GM19238 (cell line): Measurements from ENCODE around the gene SYNGR4.
"Not testable (repeated sequence)": the region's sequence is repeated elsewhere in the genome, so short reads cannot be mapped to it uniquely, and the experiment has no call there.

Source experiments
- DNase-seq: peaks from one replicate; pipeline ENCODE4 v3.0.0; 2011; ENCODE audit warnings: low spot score; ENCODE audit not compliant: insufficient read length

The SYNGR4 gene

GRCh38 chr19:48363810-48364597 is at the start of gene SYNGR4, which contains the start of gene TMEM143:
Gene SYNGR4 (plus strand): TSS chr19:48364367. CDS start chr19:48365843, 1,476 bp downstream.
Gene TMEM143 (minus strand): TSS chr19:48363940. CDS start chr19:48363920, 20 bp downstream.
- DNase-seq = peak; percentile 94

- no peak for DNase-seq
These were observed 48.5 kb upstream of the SYNGR4 start for GRCh38 chr19:48315712-48316111.

- DNase-seq = not testable (repeated sequence)
These were observed 46.5 kb upstream of the SYNGR4 start for GRCh38 chr19:48317708-48317960.

- no peak for DNase-seq
These were observed 45.7 kb upstream of the SYNGR4 start for GRCh38 chr19:48318286-48318987.

- DNase-seq = no peak
These were observed 44.3 kb upstream of the SYNGR4 start for GRCh38 chr19:48319647-48320541.

- peak; percentile 94 for DNase-seq
These were observed 42.9 kb upstream of the SYNGR4 start for GRCh38 chr19:48321372-48321621.

GRCh38 chr19:48321622-48322591 is 42.3 kb upstream of the SYNGR4 start:
- peak; percentile 92 for DNase-seq

- peak; percentile 49 for DNase-seq
These were observed 38.8 kb upstream of the SYNGR4 start, which contains the start of gene EMP3 for GRCh38 chr19:48325265-48325910. Gene EMP3 (plus strand): TSS chr19:48325552. CDS start chr19:48326845, 1,293 bp downstream.

- no peak for DNase-seq
These were observed 34.8 kb upstream of the SYNGR4 start for GRCh38 chr19:48329167-48329891.

- DNase-seq = peak; percentile 65
These were observed 34.0 kb upstream of the SYNGR4 start for GRCh38 chr19:48330012-48330681.

GRCh38 chr19:48332351-48332661 is 31.9 kb upstream of the SYNGR4 start:
- no peak for DNase-seq

GRCh38 chr19:48332662-48333466 is 31.3 kb upstream of the SYNGR4 start:
- DNase-seq = peak; percentile 85

GRCh38 chr19:48333467-48334384 is 30.4 kb upstream of the SYNGR4 start:
- DNase-seq = peak; percentile 94

GRCh38 chr19:48338253-48338755 is 25.9 kb upstream of the SYNGR4 start:
- no peak for DNase-seq

GRCh38 chr19:48338802-48339503 is 25.2 kb upstream of the SYNGR4 start:
- DNase-seq = no peak

- DNase-seq = no peak
These were observed 23.2 kb upstream of the SYNGR4 start for GRCh38 chr19:48340995-48341394.
